GM23338 (cell line): Measurements from ENCODE around the gene CWC27.

Experiments used
- CREB1 ChIP-seq: fragments of 250-450 bp; sonication (Bioruptor Pico); IDR thresholded peaks from 2 replicates; pipeline ENCODE4 v1.5.0; 2020; ENCODE audit warnings: low read depth, mild to moderate bottlenecking, moderate library complexity
- CTCF ChIP-seq, 2 experiments: fragments of 200-600 bp in 1 of 2; sonication (generic) in 1 of 2; conservative IDR thresholded peaks; 2 replicates each; pipeline versions ENCODE4 v1.5.1 to v1.6.1; 2016 to 2017; ENCODE audit warnings: antibody characterized with exemption in 2 of 2, low read depth in 2 of 2, mild to moderate bottlenecking in 2 of 2, moderate library complexity in 1 of 2
- ETS1 ChIP-seq: IDR thresholded peaks from 2 replicates; pipeline ENCODE4 v1.6.1; 2016; ENCODE audit warnings: antibody characterized with exemption
- EZH2 ChIP-seq: fragments of 200-600 bp; sonication (generic); IDR thresholded peaks from one replicate; pipeline ENCODE4 v1.8.0; 2017; ENCODE audit warnings: antibody characterized with exemption, mild to moderate bottlenecking, low read depth; ENCODE audit not compliant: unreplicated experiment
- EZH2phosphoT487 ChIP-seq: fragments of 200-600 bp; sonication (generic); IDR thresholded peaks from one replicate; pipeline ENCODE4 v1.8.1; 2018; ENCODE audit warnings: antibody characterized with exemption; ENCODE audit not compliant: unreplicated experiment
- JUNB ChIP-seq: IDR thresholded peaks from one replicate; pipeline ENCODE4 v1.6.1; 2016; ENCODE audit warnings: antibody characterized with exemption; ENCODE audit not compliant: unreplicated experiment
- POLR2AphosphoS5 ChIP-seq: IDR thresholded peaks from 2 replicates; pipeline ENCODE4 v1.6.1; 2016; ENCODE audit warnings: antibody characterized with exemption, low read depth
- REST ChIP-seq: IDR thresholded peaks from one replicate; pipeline ENCODE4 v1.6.1; 2018; ENCODE audit warnings: antibody characterized with exemption; ENCODE audit not compliant: unreplicated experiment
- ZNF114 ChIP-seq: fragments of 250-450 bp; sonication (Bioruptor Pico); IDR thresholded peaks from 2 replicates; pipeline ENCODE4 v1.5.0; 2020; ENCODE audit warnings: mild to moderate bottlenecking, moderate library complexity
- ZNF331 ChIP-seq: fragments of 250-450 bp; sonication (Bioruptor Pico); IDR thresholded peaks from 2 replicates; pipeline ENCODE4 v1.5.0; 2020; ENCODE audit warnings: low read depth, mild to moderate bottlenecking, moderate library complexity

GRCh38 chr5:64742821-64743220 lies 25.9 kb upstream of the CWC27 start:
- no peak for TF ChIP-seq CREB1 (CRISPR knock-in tag)
- TF ChIP-seq CTCF (conservative IDR thresholded peaks at IDR 0.05; ENCODE audit: low read depth in 2 of 2), result no peak
- no peak for TF ChIP-seq EZH2phosphoT487
- no peak for TF ChIP-seq POLR2AphosphoS5
- TF ChIP-seq EZH2, result no peak
- no peak for TF ChIP-seq JUNB
- no peak for TF ChIP-seq REST
- no peak for TF ChIP-seq ZNF331 (CRISPR knock-in tag)
- TF ChIP-seq ETS1, result no peak
- TF ChIP-seq ZNF114, result no peak
